Brain microvascular endothelial cell (primary cell): Measurements from ENCODE around the gene SHISA7.

ENCODE experiments used
- DNase-seq: peaks from one replicate; pipeline ENCODE4 v3.0.0-alpha.2; 2020
- H3K27ac ChIP-seq: fragments of 250-450 bp; sonication (Bioruptor Pico); 2 replicates; pipeline ENCODE4 v1.5.1; 2020; ENCODE audit warnings: mild to moderate bottlenecking, moderate library complexity
- H3K27me3 ChIP-seq: fragments of 250-450 bp; sonication (Bioruptor Pico); replicated peaks from 2 replicates; pipeline ENCODE4 v1.5.1; 2020; ENCODE audit warnings: mild to moderate bottlenecking
- H3K36me3 ChIP-seq: fragments of 250-450 bp; sonication (Bioruptor Pico); replicated peaks from 2 replicates; pipeline ENCODE4 v1.5.1; 2020; ENCODE audit warnings: mild to moderate bottlenecking
- H3K4me3 ChIP-seq: 2 replicates; pipeline ENCODE4 v1.5.1; 2011; ENCODE audit warnings: low read depth, mild to moderate bottlenecking, control low read depth, low read length, moderate library complexity
- in situ Hi-C: cut with HindIII; loops from 2 replicates; pipeline ENCODE4 v1.10.0; 2017; ENCODE audit warnings: low sequenced_read_pairs, low pct_ligation_motif_present
- TF ChIP-seq, protein P1 (sequence below): IDR thresholded peaks from 2 replicates; pipeline ENCODE4 v1.5.1; 2011; ENCODE audit warnings: low read depth, mild to moderate bottlenecking, moderate library complexity, low read length, control low read depth, inconsistent platforms; ENCODE audit errors: missing control alignments

Gene SHISA7

DNA sequence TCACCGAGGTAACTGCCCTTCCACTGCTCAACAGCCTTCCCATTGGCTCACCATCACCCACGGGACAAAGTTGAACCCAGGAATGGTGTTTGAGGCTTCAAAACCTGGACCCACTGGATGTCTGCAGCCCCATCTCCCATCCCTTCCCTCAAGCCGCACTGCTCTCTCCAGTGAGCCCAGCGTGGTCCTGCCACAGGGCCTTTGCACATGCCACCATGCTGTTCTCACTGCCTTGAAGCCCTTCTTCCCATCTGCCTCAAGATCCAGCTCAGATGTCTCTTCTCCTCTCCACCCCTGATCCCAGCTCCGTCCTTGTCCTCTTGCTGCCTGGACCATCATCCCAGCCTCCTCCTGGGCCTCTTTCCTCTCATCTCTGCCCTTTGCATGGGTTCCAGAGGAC is 4.0 kb downstream of the SHISA7 start:
- Histone ChIP-seq H3K4me3 (no peak overlapping the region), H3K27me3 (peaks cover 34% of the 10 kb centered on the region), H3K36me3 (no peaks in the 10 kb centered on the region), H3K27ac (no peak overlapping the region)
- DNase-seq = no peak
- in situ Hi-C loops = no loop called here
- TF ChIP-seq, protein P1, sequence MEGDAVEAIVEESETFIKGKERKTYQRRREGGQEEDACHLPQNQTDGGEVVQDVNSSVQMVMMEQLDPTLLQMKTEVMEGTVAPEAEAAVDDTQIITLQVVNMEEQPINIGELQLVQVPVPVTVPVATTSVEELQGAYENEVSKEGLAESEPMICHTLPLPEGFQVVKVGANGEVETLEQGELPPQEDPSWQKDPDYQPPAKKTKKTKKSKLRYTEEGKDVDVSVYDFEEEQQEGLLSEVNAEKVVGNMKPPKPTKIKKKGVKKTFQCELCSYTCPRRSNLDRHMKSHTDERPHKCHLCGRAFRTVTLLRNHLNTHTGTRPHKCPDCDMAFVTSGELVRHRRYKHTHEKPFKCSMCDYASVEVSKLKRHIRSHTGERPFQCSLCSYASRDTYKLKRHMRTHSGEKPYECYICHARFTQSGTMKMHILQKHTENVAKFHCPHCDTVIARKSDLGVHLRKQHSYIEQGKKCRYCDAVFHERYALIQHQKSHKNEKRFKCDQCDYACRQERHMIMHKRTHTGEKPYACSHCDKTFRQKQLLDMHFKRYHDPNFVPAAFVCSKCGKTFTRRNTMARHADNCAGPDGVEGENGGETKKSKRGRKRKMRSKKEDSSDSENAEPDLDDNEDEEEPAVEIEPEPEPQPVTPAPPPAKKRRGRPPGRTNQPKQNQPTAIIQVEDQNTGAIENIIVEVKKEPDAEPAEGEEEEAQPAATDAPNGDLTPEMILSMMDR = no peak

DNA sequence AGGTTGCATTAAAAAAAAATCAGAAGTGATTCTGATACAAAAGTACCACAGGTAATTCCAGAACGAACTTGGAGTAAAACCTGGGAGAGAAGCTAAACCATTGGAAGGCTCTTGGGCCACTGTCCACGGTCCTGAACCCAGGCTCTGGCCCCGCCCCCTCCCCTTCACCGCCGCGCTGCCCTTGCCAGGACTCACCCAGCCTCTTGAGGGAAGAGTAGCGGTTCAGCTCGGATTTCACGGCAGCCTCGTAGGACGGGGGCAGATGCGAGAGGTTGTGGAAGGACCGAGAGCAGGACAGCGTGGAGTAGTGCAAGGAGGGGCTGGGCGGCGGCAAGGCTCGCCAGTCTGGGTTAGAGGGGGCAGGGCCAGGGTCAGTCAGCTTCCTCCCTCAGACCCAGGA is 5.7 kb downstream of the SHISA7 start:
- Histone ChIP-seq H3K36me3 (no peaks in the 10 kb centered on the region), H3K27me3 (peaks cover 36% of the 10 kb centered on the region), H3K4me3 (no peak overlapping the region), H3K27ac (no peak overlapping the region)
- peak; percentile 56 for DNase-seq
- TF ChIP-seq, protein P1 = no peak
- in situ Hi-C loops = no loop called here

DNA sequence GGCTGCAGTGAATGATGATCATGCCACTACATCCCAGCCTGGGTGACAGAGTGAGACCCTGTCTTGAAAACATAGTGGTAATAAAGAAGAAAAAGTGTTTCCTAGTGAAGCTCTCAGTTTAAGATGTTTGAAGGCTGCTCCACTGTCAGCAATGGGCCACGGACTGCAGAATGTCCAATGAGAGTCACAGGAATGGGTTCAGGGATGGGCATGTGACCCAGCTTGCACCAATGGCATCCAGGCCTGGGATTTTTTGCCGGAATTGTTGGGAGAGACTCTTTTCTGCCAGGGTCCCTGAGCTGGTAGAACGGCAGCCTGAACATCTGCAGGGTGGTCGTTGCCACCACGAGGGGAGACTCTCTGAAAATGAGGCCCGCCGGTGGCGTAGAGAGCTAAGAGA is 6.3 kb downstream of the SHISA7 start:
- peaks cover 34% of the 10 kb centered on the region for H3K27me3 ChIP-seq
- in situ Hi-C loops = no loop called here
- DNase-seq = no peak
- H3K27ac ChIP-seq = no peak overlapping the region
- TF ChIP-seq, protein P1 = no peak
- no peaks in the 10 kb centered on the region for H3K36me3 ChIP-seq
- no peak overlapping the region for H3K4me3 ChIP-seq

DNA sequence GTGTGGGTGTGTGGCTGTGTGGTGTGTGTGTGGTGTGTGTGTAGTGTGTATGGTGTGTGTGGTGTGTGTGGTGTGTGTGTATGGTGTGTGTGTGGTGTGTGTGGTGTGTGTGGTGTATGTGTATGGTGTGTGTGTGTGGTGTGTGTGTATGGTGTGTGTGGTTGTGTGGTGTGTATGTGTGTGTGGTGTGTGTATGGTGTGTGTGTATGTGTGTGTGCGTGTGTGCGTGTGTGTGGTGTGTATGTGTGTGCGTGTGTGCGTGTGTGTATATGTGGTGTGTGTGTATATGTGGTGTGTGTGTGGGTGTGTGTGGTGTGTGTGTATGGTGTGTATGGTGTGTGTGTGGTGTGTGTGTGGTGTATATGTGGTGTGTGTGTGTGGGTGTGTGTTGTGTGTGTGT is 8.1 kb downstream of the SHISA7 start:
- TF ChIP-seq, protein P1 = no peak
- no peak overlapping the region for H3K27ac ChIP-seq
- H3K4me3 ChIP-seq = no peak overlapping the region
- no peak for DNase-seq
- H3K27me3 ChIP-seq = peaks cover 17% of the 10 kb centered on the region
- in situ Hi-C loops = no loop called here
- H3K36me3 ChIP-seq = no peaks in the 10 kb centered on the region

DNA sequence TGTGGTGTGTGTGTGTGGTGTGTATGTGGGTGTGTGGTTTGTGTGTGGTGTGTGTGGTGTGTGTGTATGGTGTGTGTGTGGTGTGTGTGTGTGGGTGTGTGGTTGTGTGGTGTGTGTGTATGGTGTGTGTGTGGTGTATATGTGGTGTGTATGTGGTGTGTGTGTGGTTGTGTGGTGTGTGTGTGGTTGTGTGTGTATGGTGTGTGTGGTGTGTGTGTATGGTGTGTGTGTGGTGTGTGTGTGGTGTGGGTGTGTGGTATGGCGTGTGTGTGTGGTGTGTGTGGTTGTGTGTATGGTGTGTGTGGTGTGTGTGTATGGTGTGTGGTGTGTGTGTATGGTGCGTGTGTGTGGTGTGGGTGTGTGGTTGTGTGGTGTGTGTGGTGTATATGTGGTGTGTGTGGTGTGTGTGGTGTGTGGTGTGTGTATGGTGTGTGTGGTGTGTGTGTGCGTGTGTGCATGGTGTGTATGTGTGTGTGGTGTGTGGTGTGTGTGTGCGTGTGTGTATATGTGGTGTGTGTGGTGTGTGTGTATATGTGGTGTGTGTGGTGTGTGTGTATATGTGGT is 8.7 kb downstream of the SHISA7 start:
- DNase-seq = no peak
- TF ChIP-seq, protein P1 = no peak
- H3K4me3 ChIP-seq = no peak overlapping the region
- no peaks in the 10 kb centered on the region for H3K36me3 ChIP-seq
- no peak overlapping the region for H3K27ac ChIP-seq
- in situ Hi-C loops = no loop called here
- H3K27me3 ChIP-seq = peaks cover 17% of the 10 kb centered on the region

DNA sequence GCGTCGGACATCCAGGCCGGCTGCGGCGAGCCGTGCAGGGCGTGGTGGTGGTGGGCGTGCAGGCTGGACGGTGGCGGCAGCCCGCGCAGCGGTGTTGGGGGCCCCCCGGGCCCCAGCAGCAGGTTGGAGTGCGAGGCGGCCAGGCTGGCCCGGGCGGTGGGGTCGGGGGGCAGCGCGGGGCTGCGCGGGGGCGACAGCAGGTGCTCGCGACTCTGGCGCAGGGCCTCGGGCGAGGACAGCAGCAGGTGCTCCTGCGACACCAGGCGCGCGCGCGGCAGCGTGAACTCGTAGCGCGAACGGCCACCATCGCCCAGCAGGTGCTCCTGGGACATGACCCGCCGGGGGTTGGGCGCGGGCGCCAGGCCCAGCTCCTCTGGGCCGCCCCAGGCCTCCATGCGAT is 9.8 kb downstream of the SHISA7 start:
- Histone ChIP-seq H3K36me3 (no peaks in the 10 kb centered on the region), H3K27ac (no peak overlapping the region), H3K4me3 (no peak overlapping the region), H3K27me3 (peaks cover 12% of the 10 kb centered on the region)
- TF ChIP-seq, protein P1 = no peak
- no peak for DNase-seq
- in situ Hi-C loops = no loop called here
